ENCODE data around the gene CACNA2D1. TPM values are rescaled to one million over a fixed set of nuclear protein-coding genes. Genes with fewer than 3 reads are reported as not detected.

Gene CACNA2D1
- total and polyA plus RNA-seq, 9 of the 15 experiments (the other 6 are each of a cell fraction or from before 2014, with no cell fraction given): 0.49 TPM; not detected in 8

GRCh38 chr7:82417898-82418297 is 25.7 kb downstream of the CACNA2D1 start (continued):
- TF ChIP-seq KDM1A (IDR thresholded peaks at IDR 0.05) (no peak), PPARD (CRISPR knock-in tag; IDR thresholded peaks at IDR 0.05) (no peak), THAP7 (CRISPR knock-in tag; IDR thresholded peaks at IDR 0.05) (no peak), STAT5A (IDR thresholded peaks at IDR 0.05; ENCODE audit: borderline replicate concordance, low read length) (no peak), MXI1 (IDR thresholded peaks at IDR 0.05; ENCODE audit: low read depth, low read length) (no peak), COPS2 (conservative IDR thresholded peaks at IDR 0.05) (no peak)

- no peaks in the 10 kb centered on the region for H3K36me3 ChIP-seq (ENCODE audit: control insufficient read depth, insufficient read depth, low read length)
- intact Hi-C loops (cut with micrococcal nuclease) (no loop called here), in situ Hi-C loops (cut with MboI) (no loop called here)
- no peak for DNase-seq (ENCODE audit: extremely low read depth in 1 of 4, low spot score in 3 of 4)
- H3K27me3 ChIP-seq (ENCODE audit: control insufficient read depth in 2 of 2, insufficient read depth in 2 of 2, low read length in 2 of 2): no peaks in the 10 kb centered on the region
- no peak for TF ChIP-seq E2F6 (IDR thresholded peaks at IDR 0.05; ENCODE audit: borderline replicate concordance in 1 of 2, extremely low read depth in 1 of 2, insufficient read depth in 1 of 2, insufficient read length in 1 of 2, low read depth in 1 of 2, low read length in 1 of 2, poor library complexity in 1 of 2, severe bottlenecking in 1 of 2)
- no peak for TF ChIP-seq CHCHD3 (CRISPR knock-in tag; IDR thresholded peaks at IDR 0.05)
- no peak for TF ChIP-seq USF2 (CRISPR knock-in tag; IDR thresholded peaks at IDR 0.05)
- no peak for TF ChIP-seq CHD2 (IDR thresholded peaks at IDR 0.05; ENCODE audit: low read depth, low read length)
- TF ChIP-seq XRCC3 (IDR thresholded peaks at IDR 0.05): no peak
- TF ChIP-seq DACH1 (IDR thresholded peaks at IDR 0.05; ENCODE audit: partially characterized antibody): no peak
- TF ChIP-seq PURB (CRISPR knock-in tag; IDR thresholded peaks at IDR 0.05; ENCODE audit: low read depth): no peak
- CTCF ChIA-PET (ENCODE audit: low intra/inter-chr PET ratio): no interaction called here
- H3K79me2 ChIP-seq (ENCODE audit: control insufficient read depth, insufficient read depth, low read length): no peaks in the 10 kb centered on the region
- H3K4me1 ChIP-seq (replicated peaks in 1 of 2; ENCODE audit: control insufficient read depth in 2 of 2, insufficient read depth in 2 of 2, low read length in 2 of 2): no peaks in the 10 kb centered on the region
- H2AFZ ChIP-seq (ENCODE audit: low read depth, low read length): no peak overlapping the region
- H3K4me3 ChIP-seq: no peak overlapping the region
- no peak overlapping the region for H3K27ac ChIP-seq (ENCODE audit: extremely low read depth, low read depth, low read length)
- WGBS (ENCODE audit: insufficient coverage, low coverage, missing lambda C conversion rate): 0% methylated on average over 1 of the region's 1 CpG
- POLR2A ChIA-PET: no interaction called here
- no peak for FAIRE-seq
- no TSS peak for BruUV-seq (replicated peaks)
- H4K20me1 ChIP-seq (replicated peaks; ENCODE audit: control insufficient read depth, insufficient read depth, low read length): no peaks in the 10 kb centered on the region
- H3K9me1 ChIP-seq (ENCODE audit: control insufficient read depth, insufficient read depth, low read length): no peaks in the 10 kb centered on the region
- H3K9ac ChIP-seq (ENCODE audit: insufficient read depth in 1 of 2, low read depth in 2 of 2, low read length in 2 of 2): no peak overlapping the region
- H3K4me2 ChIP-seq (ENCODE audit: insufficient read depth, low read length): no peak overlapping the region
- ATAC-seq: no peak
- no peaks in the 10 kb centered on the region for H3K9me3 ChIP-seq (replicated peaks; ENCODE audit: control insufficient read depth, insufficient read depth, low read depth, low read length)
These were observed 27.2 kb downstream of the CACNA2D1 start for GRCh38 chr7:82416402-82416801.

All from K562 (cell line).